HL-60 (cell line): ENCODE data around the gene CACNA1C.

Source experiments
- GABPA ChIP-seq: IDR thresholded peaks from 2 replicates; pipeline ENCODE4 v1.6.1; 2012; ENCODE audit warnings: low read depth
- POLR2AphosphoS5 ChIP-seq: IDR thresholded peaks from 2 replicates; pipeline ENCODE4 v1.6.1; 2012; ENCODE audit warnings: low read depth
- TF ChIP-seq, protein P1 (sequence below): IDR thresholded peaks from one replicate; pipeline ENCODE4 v1.5.1; 2011; ENCODE audit warnings: low read length, control low read depth, inconsistent platforms; ENCODE audit not compliant: insufficient read depth
- TF ChIP-seq, protein P2 (sequence below): IDR thresholded peaks from 2 replicates; pipeline ENCODE4 v1.6.1; 2012; ENCODE audit warnings: low read depth; ENCODE audit not compliant: insufficient replicate concordance

DNA sequence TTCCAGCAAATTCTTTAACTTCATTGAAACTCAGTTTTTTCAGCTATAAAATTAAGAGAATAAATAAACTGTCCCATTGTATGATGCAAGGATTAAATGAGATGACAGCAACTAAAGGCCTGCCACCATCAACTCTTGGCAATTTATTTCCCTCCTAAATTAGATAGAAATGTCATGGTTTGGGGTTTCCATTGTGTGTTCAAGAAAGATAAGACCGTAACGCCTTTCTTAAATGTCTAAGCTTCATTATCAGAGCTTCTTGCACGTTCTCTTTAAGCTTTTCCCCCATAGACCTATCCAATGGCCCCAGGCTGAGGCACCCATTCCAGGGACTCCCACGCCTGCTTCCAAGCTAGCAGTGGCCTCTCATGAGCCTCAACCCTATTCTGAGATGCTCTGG is 281.9 kb downstream of the CACNA1C start:
- TF ChIP-seq, protein P1, sequence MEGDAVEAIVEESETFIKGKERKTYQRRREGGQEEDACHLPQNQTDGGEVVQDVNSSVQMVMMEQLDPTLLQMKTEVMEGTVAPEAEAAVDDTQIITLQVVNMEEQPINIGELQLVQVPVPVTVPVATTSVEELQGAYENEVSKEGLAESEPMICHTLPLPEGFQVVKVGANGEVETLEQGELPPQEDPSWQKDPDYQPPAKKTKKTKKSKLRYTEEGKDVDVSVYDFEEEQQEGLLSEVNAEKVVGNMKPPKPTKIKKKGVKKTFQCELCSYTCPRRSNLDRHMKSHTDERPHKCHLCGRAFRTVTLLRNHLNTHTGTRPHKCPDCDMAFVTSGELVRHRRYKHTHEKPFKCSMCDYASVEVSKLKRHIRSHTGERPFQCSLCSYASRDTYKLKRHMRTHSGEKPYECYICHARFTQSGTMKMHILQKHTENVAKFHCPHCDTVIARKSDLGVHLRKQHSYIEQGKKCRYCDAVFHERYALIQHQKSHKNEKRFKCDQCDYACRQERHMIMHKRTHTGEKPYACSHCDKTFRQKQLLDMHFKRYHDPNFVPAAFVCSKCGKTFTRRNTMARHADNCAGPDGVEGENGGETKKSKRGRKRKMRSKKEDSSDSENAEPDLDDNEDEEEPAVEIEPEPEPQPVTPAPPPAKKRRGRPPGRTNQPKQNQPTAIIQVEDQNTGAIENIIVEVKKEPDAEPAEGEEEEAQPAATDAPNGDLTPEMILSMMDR: no peak
- TF ChIP-seq, protein P2, sequence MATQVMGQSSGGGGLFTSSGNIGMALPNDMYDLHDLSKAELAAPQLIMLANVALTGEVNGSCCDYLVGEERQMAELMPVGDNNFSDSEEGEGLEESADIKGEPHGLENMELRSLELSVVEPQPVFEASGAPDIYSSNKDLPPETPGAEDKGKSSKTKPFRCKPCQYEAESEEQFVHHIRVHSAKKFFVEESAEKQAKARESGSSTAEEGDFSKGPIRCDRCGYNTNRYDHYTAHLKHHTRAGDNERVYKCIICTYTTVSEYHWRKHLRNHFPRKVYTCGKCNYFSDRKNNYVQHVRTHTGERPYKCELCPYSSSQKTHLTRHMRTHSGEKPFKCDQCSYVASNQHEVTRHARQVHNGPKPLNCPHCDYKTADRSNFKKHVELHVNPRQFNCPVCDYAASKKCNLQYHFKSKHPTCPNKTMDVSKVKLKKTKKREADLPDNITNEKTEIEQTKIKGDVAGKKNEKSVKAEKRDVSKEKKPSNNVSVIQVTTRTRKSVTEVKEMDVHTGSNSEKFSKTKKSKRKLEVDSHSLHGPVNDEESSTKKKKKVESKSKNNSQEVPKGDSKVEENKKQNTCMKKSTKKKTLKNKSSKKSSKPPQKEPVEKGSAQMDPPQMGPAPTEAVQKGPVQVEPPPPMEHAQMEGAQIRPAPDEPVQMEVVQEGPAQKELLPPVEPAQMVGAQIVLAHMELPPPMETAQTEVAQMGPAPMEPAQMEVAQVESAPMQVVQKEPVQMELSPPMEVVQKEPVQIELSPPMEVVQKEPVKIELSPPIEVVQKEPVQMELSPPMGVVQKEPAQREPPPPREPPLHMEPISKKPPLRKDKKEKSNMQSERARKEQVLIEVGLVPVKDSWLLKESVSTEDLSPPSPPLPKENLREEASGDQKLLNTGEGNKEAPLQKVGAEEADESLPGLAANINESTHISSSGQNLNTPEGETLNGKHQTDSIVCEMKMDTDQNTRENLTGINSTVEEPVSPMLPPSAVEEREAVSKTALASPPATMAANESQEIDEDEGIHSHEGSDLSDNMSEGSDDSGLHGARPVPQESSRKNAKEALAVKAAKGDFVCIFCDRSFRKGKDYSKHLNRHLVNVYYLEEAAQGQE: no peak
- TF ChIP-seq POLR2AphosphoS5 (no peak), GABPA (no peak)
